ENCODE data around the gene PCSK5. TPM values are rescaled to one million over a fixed set of nuclear protein-coding genes. Genes with fewer than 3 reads are reported as not detected.
A peak's percentile ranks its signal among the peaks of the same experiment; 100 is the strongest.

Gene PCSK5
- total RNA-seq, 4 donors from 2014 or later, result 22.0 to 37.4 (median 27.8) TPM

DNA sequence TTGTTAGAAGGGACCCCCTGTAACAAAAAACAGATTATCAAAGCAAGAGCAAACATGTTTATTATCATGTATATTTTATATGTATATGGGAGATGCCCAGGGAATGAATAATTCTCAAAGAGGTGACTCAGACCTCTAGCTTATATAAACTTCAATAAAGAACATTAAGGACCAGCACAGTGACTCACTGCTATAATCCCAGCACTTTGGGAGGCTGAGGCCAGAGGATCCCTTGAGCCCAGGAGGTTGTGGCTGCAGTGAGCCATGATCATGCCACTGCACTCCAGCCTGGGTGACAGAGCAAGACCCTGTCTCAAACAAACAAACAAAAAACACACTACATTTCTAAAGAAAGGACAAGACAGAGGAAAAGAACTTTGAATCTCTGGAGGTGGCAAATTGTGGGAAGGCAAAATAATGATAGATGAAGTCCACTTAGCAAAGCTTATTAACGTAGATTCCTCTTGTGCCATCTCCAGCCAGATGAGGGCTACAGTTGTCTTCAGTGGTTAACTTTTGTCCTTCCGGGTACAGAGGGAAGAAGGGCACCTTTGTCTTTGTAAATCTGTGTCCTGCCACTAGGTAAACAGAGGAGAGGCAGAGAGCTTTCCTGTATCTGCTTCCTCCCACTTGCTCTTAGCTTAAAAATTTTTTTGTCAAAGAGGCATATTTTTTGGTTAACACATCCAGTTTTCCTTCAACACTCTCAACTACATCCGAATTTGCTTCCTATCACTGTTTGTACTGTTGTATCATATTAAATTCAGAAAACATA is 511.3 kb downstream of the PCSK5 start:
- 76% methylated on average over 3 of the region's 3 CpGs for WGBS

DNA sequence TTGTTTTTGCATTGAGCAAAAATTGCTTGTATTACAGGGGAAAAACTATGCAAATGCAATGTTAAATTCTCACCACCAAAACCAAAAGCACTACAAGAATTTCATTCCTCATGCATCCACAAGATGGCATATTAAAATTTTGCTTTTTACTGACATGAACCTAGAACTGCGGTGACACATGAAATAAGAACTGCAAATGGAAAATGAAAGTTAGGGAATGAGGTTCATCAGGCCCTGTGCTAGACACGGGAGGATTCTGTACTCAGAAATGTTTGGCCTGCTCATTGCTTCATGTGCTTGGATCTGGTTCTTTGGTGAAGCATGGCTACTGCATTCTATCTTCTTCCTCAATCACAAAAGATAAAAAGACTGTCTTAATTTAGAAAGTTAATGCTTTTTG is 512.9 kb downstream of the PCSK5 start:
- TF ChIP-seq EP300 (IDR thresholded peaks at IDR 0.05), result no peak
- TF ChIP-seq, protein P1, sequence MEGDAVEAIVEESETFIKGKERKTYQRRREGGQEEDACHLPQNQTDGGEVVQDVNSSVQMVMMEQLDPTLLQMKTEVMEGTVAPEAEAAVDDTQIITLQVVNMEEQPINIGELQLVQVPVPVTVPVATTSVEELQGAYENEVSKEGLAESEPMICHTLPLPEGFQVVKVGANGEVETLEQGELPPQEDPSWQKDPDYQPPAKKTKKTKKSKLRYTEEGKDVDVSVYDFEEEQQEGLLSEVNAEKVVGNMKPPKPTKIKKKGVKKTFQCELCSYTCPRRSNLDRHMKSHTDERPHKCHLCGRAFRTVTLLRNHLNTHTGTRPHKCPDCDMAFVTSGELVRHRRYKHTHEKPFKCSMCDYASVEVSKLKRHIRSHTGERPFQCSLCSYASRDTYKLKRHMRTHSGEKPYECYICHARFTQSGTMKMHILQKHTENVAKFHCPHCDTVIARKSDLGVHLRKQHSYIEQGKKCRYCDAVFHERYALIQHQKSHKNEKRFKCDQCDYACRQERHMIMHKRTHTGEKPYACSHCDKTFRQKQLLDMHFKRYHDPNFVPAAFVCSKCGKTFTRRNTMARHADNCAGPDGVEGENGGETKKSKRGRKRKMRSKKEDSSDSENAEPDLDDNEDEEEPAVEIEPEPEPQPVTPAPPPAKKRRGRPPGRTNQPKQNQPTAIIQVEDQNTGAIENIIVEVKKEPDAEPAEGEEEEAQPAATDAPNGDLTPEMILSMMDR (IDR thresholded peaks at IDR 0.05), result peak; percentile 51 to 68 (median 53)
- peak in 1 of 2 donors; percentile 29 for TF ChIP-seq POLR2AphosphoS5 (IDR thresholded peaks at IDR 0.05)
- TF ChIP-seq POLR2A (IDR thresholded peaks at IDR 0.05; ENCODE audit: low read depth), result no peak
- Histone ChIP-seq H3K27me3 (no peaks in the 10 kb centered on the region), H3K27ac (replicated peaks in 1 of 4) (peak overlapping the region in 3 of 4 donors; percentile 38 to 61 (median 55)), H3K9me3 (no peaks in the 10 kb centered on the region), H3K4me1 (peaks cover 5 to 10% (median 9%) of the 10 kb centered on the region in 4 donors), H3K4me3 (peak overlapping the region in 1 of 4 donors; percentile 27), H3K36me3 (no peaks in the 10 kb centered on the region)
- WGBS, result 0% methylated on average over 2 of the region's 2 CpGs
- intact Hi-C loops (cut with DNase I), result no loop called here
- no peak for DNase-seq (ENCODE audit: extremely low spot score)

More for the DNA sequence above, 511.3 kb downstream of the PCSK5 start:
- no peak for TF ChIP-seq EP300 (IDR thresholded peaks at IDR 0.05)
- no peak for TF ChIP-seq POLR2A (IDR thresholded peaks at IDR 0.05; ENCODE audit: low read depth)
- no peak overlapping the region for H3K4me3 ChIP-seq
- H3K4me1 ChIP-seq, result peaks cover 5 to 10% (median 9%) of the 10 kb centered on the region in 4 donors
- H3K9me3 ChIP-seq, result no peaks in the 10 kb centered on the region
- H3K27ac ChIP-seq (replicated peaks in 1 of 4), result no peak overlapping the region
- H3K27me3 ChIP-seq, result no peaks in the 10 kb centered on the region
- no peaks in the 10 kb centered on the region for H3K36me3 ChIP-seq
- intact Hi-C loops (cut with DNase I), result no loop called here
- no peak for DNase-seq (ENCODE audit: extremely low spot score)

DNA sequence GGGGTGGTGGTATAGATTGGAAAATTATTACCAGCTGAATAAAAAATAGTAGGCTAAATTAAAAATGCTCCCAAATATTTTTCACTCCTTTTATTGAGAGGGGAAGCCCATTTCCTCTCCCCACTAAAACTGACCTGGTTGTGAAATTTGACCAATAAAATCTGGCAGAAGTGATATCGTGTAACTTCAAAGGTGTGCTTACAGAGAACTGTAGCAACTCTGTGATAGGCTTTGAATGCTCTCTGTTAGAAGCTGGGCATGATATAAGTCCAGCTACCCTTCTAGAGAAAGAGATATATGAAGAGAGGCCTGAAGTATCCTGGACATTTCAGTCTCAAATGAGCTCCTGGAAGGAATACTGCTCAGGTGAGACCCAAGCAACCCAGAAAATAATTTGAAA is 513.9 kb downstream of the PCSK5 start:
- Histone ChIP-seq H3K27ac (replicated peaks in 1 of 4) (no peak overlapping the region), H3K36me3 (no peaks in the 10 kb centered on the region), H3K9me3 (no peaks in the 10 kb centered on the region), H3K4me1 (peaks cover 5 to 10% (median 9%) of the 10 kb centered on the region in 4 donors), H3K27me3 (no peaks in the 10 kb centered on the region), H3K4me3 (no peak overlapping the region)
- TF ChIP-seq POLR2A (IDR thresholded peaks at IDR 0.05; ENCODE audit: low read depth) (no peak), EP300 (IDR thresholded peaks at IDR 0.05) (no peak)
- intact Hi-C loops (cut with DNase I), result no loop called here
- 78% methylated on average over 1 of the region's 1 CpG for WGBS
- DNase-seq (ENCODE audit: extremely low spot score), result no peak

DNA sequence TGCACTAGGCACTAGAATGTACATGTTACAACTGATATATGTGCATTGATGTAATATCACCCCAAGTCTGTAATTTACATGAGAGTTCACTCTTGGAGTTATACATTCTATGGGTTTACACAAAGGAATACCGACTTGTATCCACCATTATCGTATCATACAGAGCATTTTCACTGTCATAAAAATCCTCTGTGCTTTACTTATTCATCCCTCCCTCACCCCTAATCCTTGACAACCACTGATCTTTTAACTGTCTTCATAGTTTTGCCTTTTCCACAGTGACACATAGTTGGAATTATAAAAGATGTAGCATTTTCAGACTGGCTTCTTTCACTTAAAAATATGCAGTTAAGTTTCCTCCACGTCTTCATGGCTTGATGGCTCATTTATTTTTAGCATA is 514.9 kb downstream of the PCSK5 start:
- intact Hi-C loops (cut with DNase I), result no loop called here
- WGBS, result 61% methylated on average over 3 of the region's 3 CpGs
- no peak for DNase-seq (ENCODE audit: extremely low spot score)

DNA sequence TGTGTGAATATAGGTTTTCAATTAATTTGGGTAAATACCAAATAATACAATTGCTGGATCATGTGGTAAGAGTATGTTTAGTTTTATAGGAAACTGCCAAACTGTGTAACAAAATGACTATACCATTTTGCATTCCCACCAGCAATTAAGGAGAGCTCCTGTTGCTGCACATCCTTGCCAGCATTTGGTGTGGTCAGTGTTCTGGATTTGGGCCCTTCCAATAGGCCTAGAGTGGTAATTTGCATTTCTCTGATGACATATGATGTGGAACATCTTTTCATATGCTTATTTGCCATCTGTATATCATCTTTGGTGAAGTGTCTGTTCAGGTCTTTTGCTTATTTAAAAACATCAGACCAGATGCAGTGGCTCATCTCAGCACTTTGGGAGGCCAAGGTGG is 515.4 kb downstream of the PCSK5 start:
- DNase-seq (ENCODE audit: extremely low spot score), result no peak
- Histone ChIP-seq H3K27ac (replicated peaks in 1 of 4) (no peak overlapping the region), H3K36me3 (no peaks in the 10 kb centered on the region), H3K4me1 (peaks cover 5 to 10% (median 9%) of the 10 kb centered on the region in 4 donors), H3K9me3 (no peaks in the 10 kb centered on the region), H3K4me3 (no peak overlapping the region), H3K27me3 (no peaks in the 10 kb centered on the region)
- TF ChIP-seq, protein P1 (IDR thresholded peaks at IDR 0.05), result no peak
- TF ChIP-seq EP300 (IDR thresholded peaks at IDR 0.05) (no peak), POLR2AphosphoS5 (IDR thresholded peaks at IDR 0.05) (no peak), POLR2A (IDR thresholded peaks at IDR 0.05; ENCODE audit: low read depth) (no peak)
- intact Hi-C loops (cut with DNase I), result no loop called here

More for the DNA sequence above, 514.9 kb downstream of the PCSK5 start:
- TF ChIP-seq, protein P1 (IDR thresholded peaks at IDR 0.05), result no peak
- TF ChIP-seq POLR2AphosphoS5 (IDR thresholded peaks at IDR 0.05) (no peak), EP300 (IDR thresholded peaks at IDR 0.05) (no peak), POLR2A (IDR thresholded peaks at IDR 0.05; ENCODE audit: low read depth) (no peak)
- Histone ChIP-seq H3K36me3 (no peaks in the 10 kb centered on the region), H3K9me3 (no peaks in the 10 kb centered on the region), H3K4me3 (no peak overlapping the region), H3K27me3 (no peaks in the 10 kb centered on the region), H3K27ac (replicated peaks in 1 of 4) (no peak overlapping the region), H3K4me1 (peaks cover 5 to 10% (median 9%) of the 10 kb centered on the region in 4 donors)
